BLaER1 (cell line): ENCODE results near the gene NAPEPLD.
"Not testable (repeated sequence)": the region's sequence is repeated elsewhere in the genome, so short reads cannot be mapped to it uniquely, and the experiment has no call there.

Experiments used
- H3K27ac ChIP-seq: shearing (Covaris generic); formaldehyde crosslinking; 2 replicates; pipeline ENCODE4 v1.8.1; 2022
- H3K27me3 ChIP-seq: shearing (Covaris generic); formaldehyde crosslinking; 2 replicates; pipeline ENCODE4 v1.8.1; 2022
- H3K36me3 ChIP-seq: shearing (Covaris generic); formaldehyde crosslinking; 2 replicates; pipeline ENCODE4 v1.8.1; 2022
- H3K4me1 ChIP-seq: shearing (Covaris generic); formaldehyde crosslinking; 2 replicates; pipeline ENCODE4 v1.8.1; 2022
- H3K4me2 ChIP-seq: shearing (Covaris generic); formaldehyde crosslinking; 2 replicates; pipeline ENCODE4 v1.8.1; 2022
- H3K4me3 ChIP-seq: shearing (Covaris generic); formaldehyde crosslinking; 2 replicates; pipeline ENCODE4 v1.8.1; 2022
- H3K9ac ChIP-seq: shearing (Covaris generic); formaldehyde crosslinking; 2 replicates; pipeline ENCODE4 v1.8.1; 2022
- H3K9me3 ChIP-seq: shearing (Covaris generic); formaldehyde crosslinking; 2 replicates; pipeline ENCODE4 v1.8.1; 2022
- H4K20me1 ChIP-seq: shearing (Covaris generic); formaldehyde crosslinking; 2 replicates; pipeline ENCODE4 v1.8.1; 2022
- Cebpa-rat ChIP-seq: shearing (Covaris generic); IDR thresholded peaks from 2 replicates; pipeline ENCODE4 v1.8.1; 2022

Gene NAPEPLD

DNA sequence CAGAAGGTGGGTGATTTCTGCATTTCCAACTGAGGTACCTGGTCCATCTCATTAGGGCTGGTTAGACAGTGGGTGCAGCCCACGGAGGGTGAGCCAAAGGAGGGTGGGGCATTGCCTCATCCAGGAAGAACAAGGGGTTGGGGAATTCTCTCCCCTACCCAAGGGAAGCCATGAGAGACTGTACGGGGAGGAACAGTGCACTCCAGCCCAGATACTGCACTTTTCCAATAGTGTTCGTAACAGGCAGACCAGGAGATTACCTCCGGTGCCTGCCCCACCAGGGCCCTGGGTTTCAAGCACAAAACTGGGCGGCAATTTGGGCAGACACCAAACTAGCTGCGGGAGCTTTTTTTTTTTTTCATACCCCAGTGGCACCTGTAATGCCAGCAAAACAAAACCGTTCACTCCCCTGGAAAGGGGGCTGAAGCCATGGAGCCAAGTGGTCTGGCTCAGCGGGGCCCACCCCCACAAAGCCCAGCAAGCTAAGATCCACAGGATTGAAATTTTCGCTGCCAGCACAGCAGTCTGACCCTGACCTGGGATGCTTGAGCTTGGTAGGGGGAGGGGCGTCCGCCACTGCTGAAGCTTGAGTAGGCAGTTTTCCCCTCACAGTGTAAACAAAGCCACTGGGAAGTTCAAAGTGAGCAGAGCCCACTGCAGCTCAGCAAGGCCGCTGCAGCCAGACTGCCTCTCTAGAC, 42.7 kb downstream of the NAPEPLD start:
- Histone ChIP-seq H3K36me3 (peaks cover 44% of the 10 kb centered on the region), H3K4me2 (no peak overlapping the region), H3K9me3 (no peaks in the 10 kb centered on the region), H3K27me3 (no peaks in the 10 kb centered on the region), H3K4me3 (no peak overlapping the region), H3K4me1 (no peaks in the 10 kb centered on the region), H3K9ac (no peak overlapping the region), H4K20me1 (no peaks in the 10 kb centered on the region), H3K27ac (no peak overlapping the region)
- TF ChIP-seq Cebpa-rat: no peak

DNA sequence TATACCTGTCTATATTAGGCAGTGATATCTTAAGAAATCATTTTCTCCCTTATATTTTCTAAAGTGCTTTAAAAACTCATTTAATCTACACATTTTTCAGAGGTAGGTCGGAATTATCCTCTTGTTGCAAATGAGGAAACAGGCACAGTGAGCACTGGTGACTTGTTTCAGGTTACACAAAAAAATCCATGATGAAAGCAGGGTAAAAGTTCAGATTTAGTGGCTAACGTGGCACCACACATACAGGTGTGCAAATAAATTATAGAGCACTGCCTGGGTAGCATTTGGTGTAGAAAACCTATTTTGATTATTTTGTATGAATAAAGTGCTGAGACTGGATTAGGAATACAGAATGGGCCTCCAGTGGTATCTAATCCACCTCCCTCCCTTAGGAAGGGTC, 47.4 kb downstream of the NAPEPLD start:
- H3K36me3 ChIP-seq: peaks cover 51% of the 10 kb centered on the region
- TF ChIP-seq Cebpa-rat: no peak
- H3K9ac ChIP-seq: no peak overlapping the region
- H3K4me3 ChIP-seq: no peak overlapping the region
- H3K4me2 ChIP-seq: no peak overlapping the region
- no peaks in the 10 kb centered on the region for H3K9me3 ChIP-seq
- H4K20me1 ChIP-seq: no peaks in the 10 kb centered on the region
- H3K27me3 ChIP-seq: no peaks in the 10 kb centered on the region
- H3K4me1 ChIP-seq: no peaks in the 10 kb centered on the region
- H3K27ac ChIP-seq: no peak overlapping the region

DNA sequence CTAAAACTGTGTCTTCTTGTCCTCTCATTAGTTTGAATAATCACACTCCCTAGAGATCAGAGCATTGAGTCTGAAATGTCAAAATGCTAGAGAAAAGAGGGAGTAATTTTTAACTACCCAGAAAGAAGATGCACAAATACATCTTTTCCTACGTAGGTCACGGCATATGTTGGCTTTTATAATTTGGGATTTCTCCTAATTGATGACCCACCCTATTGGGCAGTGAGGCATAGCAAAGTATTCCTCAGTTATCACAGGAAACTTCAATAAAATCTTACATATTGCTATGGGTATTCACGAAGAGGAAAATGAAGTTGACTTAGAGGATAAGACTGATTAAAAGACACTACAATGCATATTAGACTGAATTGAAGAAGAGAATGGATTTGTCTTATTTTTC, 48.6 kb downstream of the NAPEPLD start:
- Histone ChIP-seq H3K27me3 (no peaks in the 10 kb centered on the region), H3K9me3 (0 out of 2 replicates have a peak, but pooled peaks cover 2% of the 10 kb centered on the region), H3K4me3 (no peak overlapping the region), H3K36me3 (peaks cover 53% of the 10 kb centered on the region), H4K20me1 (no peaks in the 10 kb centered on the region), H3K4me1 (no peaks in the 10 kb centered on the region), H3K27ac (no peak overlapping the region), H3K4me2 (no peak overlapping the region), H3K9ac (no peak overlapping the region)
- no peak for TF ChIP-seq Cebpa-rat

DNA sequence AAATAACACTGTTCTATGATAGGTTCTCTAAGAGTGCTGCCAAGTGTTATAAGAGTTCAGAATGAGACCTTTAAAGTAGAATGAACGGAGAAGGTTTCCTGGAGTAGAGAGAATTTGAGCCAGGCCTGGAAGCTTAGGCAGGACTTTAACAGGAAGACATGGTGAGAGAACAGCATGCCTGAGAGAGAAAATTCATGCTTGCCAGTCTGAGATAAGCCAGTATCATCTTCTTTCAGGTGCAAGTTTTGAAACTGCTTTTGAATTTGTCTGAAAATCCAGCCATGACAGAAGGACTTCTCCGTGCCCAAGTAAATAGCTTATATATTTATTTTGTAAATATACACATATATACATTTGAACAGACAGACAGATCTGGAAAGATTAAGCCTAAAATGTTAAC, 51.9 kb downstream of the NAPEPLD start:
- Histone ChIP-seq H3K27me3 (no peaks in the 10 kb centered on the region), H3K9me3 (0 out of 2 replicates have a peak, but pooled peaks cover 5% of the 10 kb centered on the region), H3K9ac (no peak overlapping the region), H3K27ac (no peak overlapping the region), H3K36me3 (peaks cover 51% of the 10 kb centered on the region), H3K4me2 (no peak overlapping the region), H3K4me1 (no peaks in the 10 kb centered on the region), H3K4me3 (no peak overlapping the region), H4K20me1 (no peaks in the 10 kb centered on the region)
- TF ChIP-seq Cebpa-rat: no peak

DNA sequence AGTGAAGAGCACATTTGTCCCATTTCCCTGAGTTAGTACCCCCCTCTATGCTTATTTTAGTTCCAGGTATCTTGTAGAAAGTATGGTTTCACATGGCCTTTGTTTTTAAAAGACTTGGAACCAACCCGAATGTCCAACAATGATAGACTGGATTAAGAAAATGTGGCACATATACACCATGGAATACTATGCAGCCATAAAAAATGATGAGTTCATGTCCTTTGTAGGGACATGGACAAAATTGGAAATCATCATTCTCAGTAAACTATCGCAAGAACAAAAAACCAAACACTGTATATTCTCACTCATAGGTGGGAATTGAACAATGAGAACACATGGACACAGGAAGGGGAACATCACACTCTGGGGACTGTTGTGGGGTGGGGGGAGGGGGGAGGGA, 53.3 kb downstream of the NAPEPLD start:
- not testable (repeated sequence) for H4K20me1 ChIP-seq, H3K27me3 ChIP-seq
- peaks cover 59% of the 10 kb centered on the region for H3K36me3 ChIP-seq

GRCh38 chr7:103094102-103094501, 54.8 kb downstream of the NAPEPLD start:
- no peak for TF ChIP-seq Cebpa-rat
- Histone ChIP-seq H3K36me3 (peaks cover 73% of the 10 kb centered on the region), H3K4me1 (no peaks in the 10 kb centered on the region), H4K20me1 (no peaks in the 10 kb centered on the region), H3K9me3 (0 out of 2 replicates have a peak, but pooled peaks cover 5% of the 10 kb centered on the region), H3K4me2 (no peak overlapping the region), H3K27ac (no peak overlapping the region), H3K9ac (no peak overlapping the region), H3K27me3 (no peaks in the 10 kb centered on the region), H3K4me3 (no peak overlapping the region)

More for the DNA sequence above, 53.3 kb downstream of the NAPEPLD start:
- H3K4me3 ChIP-seq, H3K27ac ChIP-seq, H3K4me1 ChIP-seq, H3K9ac ChIP-seq, H3K9me3 ChIP-seq, H3K4me2 ChIP-seq: not testable (repeated sequence)

GRCh38 chr7:103093429-103093828, 55.5 kb downstream of the NAPEPLD start:
- Histone ChIP-seq H3K4me2 (no peak overlapping the region), H3K36me3 (peaks cover 79% of the 10 kb centered on the region), H3K9ac (no peak overlapping the region), H3K4me1 (no peaks in the 10 kb centered on the region), H3K27me3 (no peaks in the 10 kb centered on the region), H3K4me3 (no peak overlapping the region), H3K27ac (no peak overlapping the region), H3K9me3 (0 out of 2 replicates have a peak, but pooled peaks cover 5% of the 10 kb centered on the region), H4K20me1 (no peaks in the 10 kb centered on the region)
- TF ChIP-seq Cebpa-rat: no peak

DNA sequence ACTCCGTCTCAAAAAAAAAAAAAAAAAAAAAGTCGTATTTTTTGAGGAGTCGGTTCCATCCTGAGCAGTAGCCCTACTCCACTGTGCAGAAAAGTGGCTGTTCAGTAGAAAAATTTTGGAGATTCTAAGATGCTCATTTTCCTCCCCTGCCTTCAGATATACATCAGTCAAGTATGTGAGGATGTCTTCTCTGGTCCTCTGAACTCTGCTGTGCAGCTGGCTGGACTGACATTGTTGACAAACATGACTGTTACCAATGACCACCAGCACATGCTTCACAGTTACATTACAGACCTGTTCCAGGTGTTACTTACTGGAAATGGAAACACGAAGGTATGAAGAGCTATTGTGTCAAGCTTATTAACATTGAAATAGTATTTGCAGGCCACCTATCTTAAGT, 56.6 kb downstream of the NAPEPLD start:
- not testable (repeated sequence) for H3K9me3 ChIP-seq, H3K4me3 ChIP-seq, H3K27ac ChIP-seq, H4K20me1 ChIP-seq, H3K9ac ChIP-seq, H3K4me2 ChIP-seq, H3K4me1 ChIP-seq, H3K27me3 ChIP-seq
- peaks cover 84% of the 10 kb centered on the region for H3K36me3 ChIP-seq

DNA sequence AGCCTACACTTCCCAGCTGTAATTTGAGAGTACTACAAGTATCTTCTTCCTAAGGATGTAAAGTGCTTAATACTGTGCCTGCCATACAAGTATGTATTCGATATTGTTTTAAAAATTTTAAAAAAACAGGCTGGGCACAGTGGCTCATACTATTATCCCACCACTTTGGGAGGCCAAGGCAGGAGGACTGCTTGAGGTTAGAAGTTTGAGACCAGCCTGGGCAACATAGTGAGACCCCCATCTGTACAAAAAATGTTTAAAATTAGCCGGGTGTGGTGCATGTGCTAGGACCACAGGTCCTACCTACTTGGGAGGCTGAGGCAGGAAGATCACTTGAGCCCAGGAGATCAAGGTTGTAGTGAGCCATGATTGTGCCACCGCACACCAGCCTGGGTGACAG, 65.7 kb downstream of the NAPEPLD start:
- Histone ChIP-seq H3K9me3 (peaks cover 2% of the 10 kb centered on the region), H3K27ac (no peak overlapping the region), H4K20me1 (peaks cover 18% of the 10 kb centered on the region; the same call in 1 of the 2 replicates), H3K4me3 (no peak overlapping the region), H3K27me3 (no peaks in the 10 kb centered on the region), H3K4me1 (peaks cover 18% of the 10 kb centered on the region), H3K9ac (no peak overlapping the region), H3K36me3 (peaks cover 66% of the 10 kb centered on the region), H3K4me2 (no peak overlapping the region)
- no peak for TF ChIP-seq Cebpa-rat

DNA sequence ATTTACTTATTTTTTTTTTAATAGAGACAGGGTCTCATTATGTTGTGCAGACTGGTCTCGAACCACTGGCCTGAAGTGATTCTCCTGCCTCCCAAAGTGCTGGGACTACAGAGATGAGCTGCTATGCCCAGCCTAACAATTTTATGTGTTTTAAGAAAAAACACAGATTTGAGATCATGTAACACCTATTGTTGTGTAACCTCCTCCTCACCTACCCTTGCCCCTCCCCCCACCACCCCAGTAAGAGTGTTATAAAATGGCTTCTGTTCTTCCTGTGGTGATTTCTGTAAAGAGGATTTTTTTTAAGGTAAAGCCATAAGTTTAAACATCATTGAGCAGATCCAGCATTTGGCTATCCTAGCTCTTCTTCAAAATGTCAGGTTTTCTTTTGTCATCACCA, 66.4 kb downstream of the NAPEPLD start:
- TF ChIP-seq Cebpa-rat: no peak

GRCh38 chr7:103080923-103081322, 68.0 kb downstream of the NAPEPLD start:
- Histone ChIP-seq H3K36me3 (peaks cover 61% of the 10 kb centered on the region), H3K9ac (no peak overlapping the region), H3K27me3 (no peaks in the 10 kb centered on the region), H4K20me1 (peaks cover 18% of the 10 kb centered on the region; the same call in 1 of the 2 replicates), H3K27ac (no peak overlapping the region), H3K4me1 (peaks cover 38% of the 10 kb centered on the region), H3K4me3 (no peak overlapping the region), H3K9me3 (peaks cover 7% of the 10 kb centered on the region), H3K4me2 (no peak overlapping the region)
- TF ChIP-seq Cebpa-rat: no peak

More for the DNA sequence above, 66.4 kb downstream of the NAPEPLD start:
- no peak overlapping the region for H3K9ac ChIP-seq
- peaks cover 23% of the 10 kb centered on the region for H3K4me1 ChIP-seq
- peaks cover 66% of the 10 kb centered on the region for H3K36me3 ChIP-seq
- H3K27ac ChIP-seq: no peak overlapping the region
- no peaks in the 10 kb centered on the region for H3K27me3 ChIP-seq
- peaks cover 7% of the 10 kb centered on the region for H3K9me3 ChIP-seq
- no peak overlapping the region for H3K4me2 ChIP-seq
- H3K4me3 ChIP-seq: no peak overlapping the region
- peaks cover 18% of the 10 kb centered on the region; the same call in 1 of the 2 replicates for H4K20me1 ChIP-seq
